DOHH2 (cell line): ENCODE results near the gene DNAJC25.

ENCODE experiments used
- EZH2phosphoT487 ChIP-seq: fragments of 200-600 bp; sonication (generic); IDR thresholded peaks from 2 replicates; pipeline ENCODE4 v1.6.1; 2017; ENCODE audit warnings: borderline replicate concordance, mild to moderate bottlenecking, antibody characterized with exemption, low read length, moderate library complexity, mixed read lengths
- TF ChIP-seq, protein P1 (sequence below): fragments of 200-600 bp; sonication (generic); IDR thresholded peaks from one replicate; pipeline ENCODE4 v1.5.1; 2014; ENCODE audit warnings: antibody characterized with exemption, mild to moderate bottlenecking, low read depth, low read length; ENCODE audit not compliant: poor library complexity, severe bottlenecking

DNA sequence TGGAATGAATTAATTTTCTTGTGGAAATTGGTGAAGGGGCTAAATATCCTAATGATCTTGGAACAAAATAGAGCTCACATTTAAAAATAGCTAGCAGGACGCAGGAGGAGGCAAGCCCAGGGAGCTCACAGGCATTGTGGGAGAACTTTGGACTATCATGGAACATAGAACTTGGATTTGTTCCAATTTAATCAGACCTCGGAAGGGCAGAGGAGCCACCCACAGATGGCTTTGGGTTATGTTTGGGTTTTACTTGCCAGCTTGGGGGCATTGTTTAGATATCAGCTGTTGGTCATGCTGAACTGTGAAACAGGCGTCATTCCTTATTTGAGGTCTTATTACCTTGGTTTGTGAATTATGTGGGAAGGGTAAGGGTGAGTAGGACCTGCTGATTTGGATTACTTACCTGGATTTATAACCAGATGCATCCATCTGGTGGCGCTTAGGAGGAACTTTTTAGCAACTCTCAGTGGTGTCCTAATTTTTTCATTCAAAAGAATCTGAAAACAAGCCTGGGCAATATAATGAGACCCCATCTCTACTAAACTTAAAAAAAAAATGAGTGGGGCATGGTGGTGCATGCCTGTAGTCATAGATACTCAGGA lies 17.6 kb upstream of the DNAJC25 start:
- TF ChIP-seq, protein P1, sequence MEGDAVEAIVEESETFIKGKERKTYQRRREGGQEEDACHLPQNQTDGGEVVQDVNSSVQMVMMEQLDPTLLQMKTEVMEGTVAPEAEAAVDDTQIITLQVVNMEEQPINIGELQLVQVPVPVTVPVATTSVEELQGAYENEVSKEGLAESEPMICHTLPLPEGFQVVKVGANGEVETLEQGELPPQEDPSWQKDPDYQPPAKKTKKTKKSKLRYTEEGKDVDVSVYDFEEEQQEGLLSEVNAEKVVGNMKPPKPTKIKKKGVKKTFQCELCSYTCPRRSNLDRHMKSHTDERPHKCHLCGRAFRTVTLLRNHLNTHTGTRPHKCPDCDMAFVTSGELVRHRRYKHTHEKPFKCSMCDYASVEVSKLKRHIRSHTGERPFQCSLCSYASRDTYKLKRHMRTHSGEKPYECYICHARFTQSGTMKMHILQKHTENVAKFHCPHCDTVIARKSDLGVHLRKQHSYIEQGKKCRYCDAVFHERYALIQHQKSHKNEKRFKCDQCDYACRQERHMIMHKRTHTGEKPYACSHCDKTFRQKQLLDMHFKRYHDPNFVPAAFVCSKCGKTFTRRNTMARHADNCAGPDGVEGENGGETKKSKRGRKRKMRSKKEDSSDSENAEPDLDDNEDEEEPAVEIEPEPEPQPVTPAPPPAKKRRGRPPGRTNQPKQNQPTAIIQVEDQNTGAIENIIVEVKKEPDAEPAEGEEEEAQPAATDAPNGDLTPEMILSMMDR, result no peak
- no peak for TF ChIP-seq EZH2phosphoT487
